Upper lobe of right lung (tissue), 1 donor: ENCODE measurements around the gene PKM. TPM values are rescaled to one million over a fixed set of nuclear protein-coding genes. Genes with fewer than 3 reads are reported as not detected.

Experiments used
- ATAC-seq: fragments of 200-7000 bp; cut with Tn5 transposase; one replicate; pipeline ENCODE4 v1.9.1; 2020; ENCODE audit warnings: mild to moderate bottlenecking, moderate library complexity
- DNase-seq: peaks from one replicate; pipeline ENCODE4 v3.0.0-alpha.2; 2020
- H3K27ac ChIP-seq: fragments of 200-600 bp; one replicate; pipeline ENCODE4 v1.8.0; 2022
- H3K27me3 ChIP-seq: fragments of 200-600 bp; one replicate; pipeline ENCODE4 v1.8.0; 2022; ENCODE audit warnings: mild to moderate bottlenecking
- H3K36me3 ChIP-seq: fragments of 200-600 bp; one replicate; pipeline ENCODE4 v1.8.0; 2022
- H3K4me1 ChIP-seq: fragments of 200-600 bp; one replicate; pipeline ENCODE4 v1.8.0; 2022
- H3K4me3 ChIP-seq: fragments of 200-600 bp; one replicate; pipeline ENCODE4 v1.8.0; 2022; ENCODE audit warnings: mild to moderate bottlenecking
- H3K9me3 ChIP-seq: fragments of 200-600 bp; one replicate; pipeline ENCODE4 v1.8.0; 2022
- CTCF ChIP-seq: fragments of 200-600 bp; IDR thresholded peaks from one replicate; pipeline ENCODE4 v1.8.0; 2022; ENCODE audit warnings: antibody characterized with exemption
- intact Hi-C: fragments of 100-400 bp; cut with DNase I; formaldehyde crosslinking; loops from one replicate; pipeline ENCODE4 v1.11.0; 2022
- total RNA-seq: library from RNA; stranded (reverse); fragmentation: NEBNext Ultra II Directional; extraction: Animal tissue kit (Norgen Biotek cat#: 25700); gene quantifications from one replicate; pipeline ENCODE4 v1.2.1, GENCODE V29; 2021
- donor health status: DM: no; HTN: yes; CAD: no; lungs with severe emphysema.

PKM gene
- total RNA-seq, 1 donor from 2014 or later = 426 TPM

- no peak overlapping the region for H3K27ac ChIP-seq
- no peak overlapping the region for H3K4me3 ChIP-seq
- no peak for TF ChIP-seq CTCF
- H3K27me3 ChIP-seq = no peaks in the 10 kb centered on the region
- DNase-seq (no peak), ATAC-seq (no peak)
- no peaks in the 10 kb centered on the region for H3K9me3 ChIP-seq
- no peaks in the 10 kb centered on the region for H3K4me1 ChIP-seq
- H3K36me3 ChIP-seq = peaks cover 98% of the 10 kb centered on the region
- intact Hi-C loops = no loop called here
Observed at GRCh38 chr15:72252663-72253299, 21.8 kb upstream of the PKM start.

GRCh38 chr15:72249142-72249810 is 18.3 kb upstream of the PKM start:
- no peak for TF ChIP-seq CTCF
- H3K9me3 ChIP-seq = no peaks in the 10 kb centered on the region
- H3K4me1 ChIP-seq = no peaks in the 10 kb centered on the region
- intact Hi-C loops = no loop called here
- peaks cover 93% of the 10 kb centered on the region for H3K36me3 ChIP-seq
- H3K27me3 ChIP-seq = no peaks in the 10 kb centered on the region
- ATAC-seq (peak; percentile 48), DNase-seq (no peak)
- no peak overlapping the region for H3K27ac ChIP-seq
- H3K4me3 ChIP-seq = no peak overlapping the region

- ATAC-seq = no peak
- TF ChIP-seq CTCF = no peak
- no peaks in the 10 kb centered on the region for H3K4me1 ChIP-seq
- H3K4me3 ChIP-seq = no peak overlapping the region
- no peak for DNase-seq
- H3K27ac ChIP-seq = no peak overlapping the region
- no peaks in the 10 kb centered on the region for H3K9me3 ChIP-seq
- no peaks in the 10 kb centered on the region for H3K27me3 ChIP-seq
- H3K36me3 ChIP-seq = peaks cover 92% of the 10 kb centered on the region
- intact Hi-C loops = no loop called here
Observed at GRCh38 chr15:72248514-72248913, 17.5 kb upstream of the PKM start.

- no peak overlapping the region for H3K4me3 ChIP-seq
- H3K27me3 ChIP-seq = no peaks in the 10 kb centered on the region
- H3K4me1 ChIP-seq = no peaks in the 10 kb centered on the region
- DNase-seq (no peak), ATAC-seq (no peak)
- peaks cover 73% of the 10 kb centered on the region for H3K36me3 ChIP-seq
- H3K9me3 ChIP-seq = no peaks in the 10 kb centered on the region
- intact Hi-C loops = no loop called here
- no peak overlapping the region for H3K27ac ChIP-seq
- no peak for TF ChIP-seq CTCF
Observed at GRCh38 chr15:72242775-72243370, 11.9 kb upstream of the PKM start.

- TF ChIP-seq CTCF = no peak
- intact Hi-C loops = no loop called here
- peaks cover 48% of the 10 kb centered on the region for H3K36me3 ChIP-seq
- H3K9me3 ChIP-seq = no peaks in the 10 kb centered on the region
- H3K27me3 ChIP-seq = no peaks in the 10 kb centered on the region
- no peaks in the 10 kb centered on the region for H3K4me1 ChIP-seq
- no peak overlapping the region for H3K27ac ChIP-seq
- no peak overlapping the region for H3K4me3 ChIP-seq
- no peak for DNase-seq
- ATAC-seq = no peak
Observed at GRCh38 chr15:72239652-72240051, 8.7 kb upstream of the PKM start.
